Transverse colon (tissue), 4 donors: ENCODE data around the gene PRDM2.

Experiments
- POLR2A ChIP-seq: fragments of 450-650 bp; IDR thresholded peaks from one replicate; pipeline ENCODE4 v1.6.1; 2016; ENCODE audit warnings: antibody characterized with exemption, mild to moderate bottlenecking, moderate library complexity
- POLR2AphosphoS5 ChIP-seq, 3 donors: sonication (generic); formaldehyde crosslinking; IDR thresholded peaks; one replicate each; pipeline ENCODE4 v1.6.1; 2016; ENCODE audit warnings: antibody characterized with exemption in 3 of 3
- TF ChIP-seq, protein P1 (sequence below), 5 experiments: fragments of 200-600 bp in 3 of 5; fragments of 450-650 bp in 2 of 5; sonication (generic) in 3 of 5; IDR thresholded peaks; 1 replicate in 2 of 5; 2 replicates in 3 of 5; pipeline ENCODE4 v1.5.1; 2016 to 2017; ENCODE audit warnings: antibody characterized with exemption in 5 of 5, inconsistent platforms in 3 of 5, mild to moderate bottlenecking in 2 of 5, moderate library complexity in 1 of 5

DNA sequence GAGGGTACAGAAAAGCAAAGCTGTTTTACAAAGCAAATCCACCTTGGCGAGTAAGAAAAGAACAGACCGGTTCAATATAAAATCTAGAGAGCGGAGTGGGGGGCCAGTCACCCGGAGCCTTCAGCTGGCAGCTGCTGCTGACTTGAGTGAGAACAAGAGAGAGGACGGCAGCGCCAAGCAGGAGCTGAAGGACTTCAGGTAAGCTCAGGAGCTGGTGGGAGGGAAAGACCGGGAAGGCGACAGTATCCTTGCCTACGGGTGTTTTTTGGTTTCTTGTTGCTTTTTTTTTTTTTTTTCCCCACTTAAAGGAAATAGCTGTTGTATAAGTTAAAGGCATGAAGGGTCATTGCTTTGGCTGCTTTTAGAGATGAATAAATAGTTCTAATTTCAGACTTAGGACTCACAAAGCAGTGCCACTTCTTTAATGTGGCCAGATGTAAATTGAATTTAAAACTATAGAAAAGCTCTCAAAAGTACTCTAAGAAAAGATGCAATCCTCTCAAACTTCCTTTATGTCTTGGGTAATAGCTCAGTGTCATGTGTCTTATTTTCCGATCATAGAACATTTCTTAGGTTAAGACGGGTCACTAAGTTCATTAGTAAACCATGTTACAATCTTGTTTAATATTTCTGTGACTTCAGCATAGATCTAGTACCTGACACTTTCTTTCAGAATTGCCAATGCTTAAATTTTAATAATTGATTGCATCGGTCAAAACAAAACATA lies 82.8 kb downstream of the PRDM2 start:
- TF ChIP-seq POLR2A (no peak), POLR2AphosphoS5 (IDR thresholded peaks at IDR 0.05) (no peak)
- TF ChIP-seq, protein P1, sequence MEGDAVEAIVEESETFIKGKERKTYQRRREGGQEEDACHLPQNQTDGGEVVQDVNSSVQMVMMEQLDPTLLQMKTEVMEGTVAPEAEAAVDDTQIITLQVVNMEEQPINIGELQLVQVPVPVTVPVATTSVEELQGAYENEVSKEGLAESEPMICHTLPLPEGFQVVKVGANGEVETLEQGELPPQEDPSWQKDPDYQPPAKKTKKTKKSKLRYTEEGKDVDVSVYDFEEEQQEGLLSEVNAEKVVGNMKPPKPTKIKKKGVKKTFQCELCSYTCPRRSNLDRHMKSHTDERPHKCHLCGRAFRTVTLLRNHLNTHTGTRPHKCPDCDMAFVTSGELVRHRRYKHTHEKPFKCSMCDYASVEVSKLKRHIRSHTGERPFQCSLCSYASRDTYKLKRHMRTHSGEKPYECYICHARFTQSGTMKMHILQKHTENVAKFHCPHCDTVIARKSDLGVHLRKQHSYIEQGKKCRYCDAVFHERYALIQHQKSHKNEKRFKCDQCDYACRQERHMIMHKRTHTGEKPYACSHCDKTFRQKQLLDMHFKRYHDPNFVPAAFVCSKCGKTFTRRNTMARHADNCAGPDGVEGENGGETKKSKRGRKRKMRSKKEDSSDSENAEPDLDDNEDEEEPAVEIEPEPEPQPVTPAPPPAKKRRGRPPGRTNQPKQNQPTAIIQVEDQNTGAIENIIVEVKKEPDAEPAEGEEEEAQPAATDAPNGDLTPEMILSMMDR (IDR thresholded peaks at IDR 0.05) = no peak
